ENCODE results near the gene RYR2. TPM values are rescaled to one million over a fixed set of nuclear protein-coding genes. Genes with fewer than 3 reads are reported as not detected.

RYR2 gene
- total RNA-seq, 1 experiment from 2014 or later, result 0.90 TPM

- CTCF ChIA-PET, result no interaction called here
- no peak overlapping the region for H3K4me3 Mint-ChIP-seq (ENCODE audit: low read depth, unreplicated experiment)
- DNase-seq, result no peak
- no TSS peak for BruUV-seq (replicated peaks)
- TF ChIP-seq, protein P1, sequence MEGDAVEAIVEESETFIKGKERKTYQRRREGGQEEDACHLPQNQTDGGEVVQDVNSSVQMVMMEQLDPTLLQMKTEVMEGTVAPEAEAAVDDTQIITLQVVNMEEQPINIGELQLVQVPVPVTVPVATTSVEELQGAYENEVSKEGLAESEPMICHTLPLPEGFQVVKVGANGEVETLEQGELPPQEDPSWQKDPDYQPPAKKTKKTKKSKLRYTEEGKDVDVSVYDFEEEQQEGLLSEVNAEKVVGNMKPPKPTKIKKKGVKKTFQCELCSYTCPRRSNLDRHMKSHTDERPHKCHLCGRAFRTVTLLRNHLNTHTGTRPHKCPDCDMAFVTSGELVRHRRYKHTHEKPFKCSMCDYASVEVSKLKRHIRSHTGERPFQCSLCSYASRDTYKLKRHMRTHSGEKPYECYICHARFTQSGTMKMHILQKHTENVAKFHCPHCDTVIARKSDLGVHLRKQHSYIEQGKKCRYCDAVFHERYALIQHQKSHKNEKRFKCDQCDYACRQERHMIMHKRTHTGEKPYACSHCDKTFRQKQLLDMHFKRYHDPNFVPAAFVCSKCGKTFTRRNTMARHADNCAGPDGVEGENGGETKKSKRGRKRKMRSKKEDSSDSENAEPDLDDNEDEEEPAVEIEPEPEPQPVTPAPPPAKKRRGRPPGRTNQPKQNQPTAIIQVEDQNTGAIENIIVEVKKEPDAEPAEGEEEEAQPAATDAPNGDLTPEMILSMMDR (IDR thresholded peaks at IDR 0.05; ENCODE audit: unreplicated experiment), result no peak
- H3K4me1 Mint-ChIP-seq (ENCODE audit: low read depth, unreplicated experiment), result no peaks in the 10 kb centered on the region
- no peak overlapping the region for H3K27ac Mint-ChIP-seq (ENCODE audit: unreplicated experiment)
- H3K9me3 Mint-ChIP-seq (ENCODE audit: low read depth, unreplicated experiment), result peaks cover 21% of the 10 kb centered on the region
- intact Hi-C loops (cut with micrococcal nuclease; ENCODE audit: unreplicated experiment), result no loop called here
- no peaks in the 10 kb centered on the region for H3K27me3 Mint-ChIP-seq (ENCODE audit: unreplicated experiment)
- peaks cover 4% of the 10 kb centered on the region for H3K36me3 Mint-ChIP-seq (ENCODE audit: insufficient read depth, unreplicated experiment)
Measured at GRCh38 chr1:237104096-237104495, 62.1 kb downstream of the RYR2 start.

- CTCF ChIA-PET, result no interaction called here
- Mint-ChIP-seq H3K27ac (ENCODE audit: unreplicated experiment) (no peak overlapping the region), H3K27me3 (ENCODE audit: unreplicated experiment) (no peaks in the 10 kb centered on the region), H3K9me3 (ENCODE audit: low read depth, unreplicated experiment) (peaks cover 18% of the 10 kb centered on the region), H3K4me1 (ENCODE audit: low read depth, unreplicated experiment) (no peaks in the 10 kb centered on the region), H3K36me3 (ENCODE audit: insufficient read depth, unreplicated experiment) (peaks cover 4% of the 10 kb centered on the region), H3K4me3 (ENCODE audit: low read depth, unreplicated experiment) (no peak overlapping the region)
- DNase-seq, result no peak
- intact Hi-C loops (cut with micrococcal nuclease; ENCODE audit: unreplicated experiment), result no loop called here
- BruUV-seq (replicated peaks), result no TSS peak
- TF ChIP-seq, protein P1 (IDR thresholded peaks at IDR 0.05; ENCODE audit: unreplicated experiment), result no peak
Measured at GRCh38 chr1:237105826-237106225, 63.8 kb downstream of the RYR2 start.

- no TSS peak for BruUV-seq (replicated peaks)
- H3K4me1 Mint-ChIP-seq (ENCODE audit: low read depth, unreplicated experiment), result no peaks in the 10 kb centered on the region
- peaks cover 19% of the 10 kb centered on the region for H3K9me3 Mint-ChIP-seq (ENCODE audit: low read depth, unreplicated experiment)
- TF ChIP-seq, protein P1 (IDR thresholded peaks at IDR 0.05; ENCODE audit: unreplicated experiment), result no peak
- CTCF ChIA-PET, result interaction anchor here (0.7 kb wide), 1 partner anchor 367 kb away, joined by 3 read pairs; no protein-coding TSS in a partner anchor
- no peaks in the 10 kb centered on the region for H3K27me3 Mint-ChIP-seq (ENCODE audit: unreplicated experiment)
- intact Hi-C loops (cut with micrococcal nuclease; ENCODE audit: unreplicated experiment), result no loop called here
- no peak for DNase-seq
- H3K27ac Mint-ChIP-seq (ENCODE audit: unreplicated experiment), result no peak overlapping the region
- H3K36me3 Mint-ChIP-seq (ENCODE audit: insufficient read depth, unreplicated experiment), result peaks cover 4% of the 10 kb centered on the region
- H3K4me3 Mint-ChIP-seq (ENCODE audit: low read depth, unreplicated experiment), result no peak overlapping the region
Measured at GRCh38 chr1:237108297-237109040, 66.5 kb downstream of the RYR2 start.

GRCh38 chr1:237111807-237112206 is 69.8 kb downstream of the RYR2 start:
- CTCF ChIA-PET, result no interaction called here

More at GRCh38 chr1:237111807-237112206, 69.8 kb downstream of the RYR2 start:
- Mint-ChIP-seq H3K27ac (ENCODE audit: unreplicated experiment) (no peak overlapping the region), H3K4me3 (ENCODE audit: low read depth, unreplicated experiment) (no peak overlapping the region), H3K27me3 (ENCODE audit: unreplicated experiment) (no peaks in the 10 kb centered on the region), H3K36me3 (ENCODE audit: insufficient read depth, unreplicated experiment) (no peaks in the 10 kb centered on the region), H3K9me3 (ENCODE audit: low read depth, unreplicated experiment) (peaks cover 6% of the 10 kb centered on the region), H3K4me1 (ENCODE audit: low read depth, unreplicated experiment) (no peaks in the 10 kb centered on the region)
- intact Hi-C loops (cut with micrococcal nuclease; ENCODE audit: unreplicated experiment), result no loop called here
- BruUV-seq (replicated peaks), result no TSS peak
- DNase-seq, result no peak
- TF ChIP-seq, protein P1 (IDR thresholded peaks at IDR 0.05; ENCODE audit: unreplicated experiment), result no peak

All from Calu3 (cell line).